ENCODE data around the gene GNG4. TPM values are rescaled to one million over a fixed set of nuclear protein-coding genes. Genes with fewer than 3 reads are reported as not detected.

The GNG4 gene
- total and polyA plus RNA-seq, 10 of the 15 experiments (the other 5 are each of a cell fraction or from before 2014, with no cell fraction given), result 0.03 to 0.15 (median 0.15) TPM; not detected in 7

- ChIA-PET POLR2A (no interaction called here), SMC1A (ENCODE audit: uncharacterized antibody, unreplicated experiment) (no interaction called here), RAD21 (ENCODE audit: unreplicated experiment) (interaction anchor here (0.8 kb wide), 1 partner anchor 19 kb away, joined by 3 read pairs; no protein-coding TSS in a partner anchor), CTCF (no interaction called here)
- intact Hi-C loops (cut with micrococcal nuclease; ENCODE audit: unreplicated experiment), result no loop called here
- H3K4me1 ChIP-seq (ENCODE audit: control insufficient read depth, insufficient read depth, low read length), result no peaks in the 10 kb centered on the region
- H3K9ac ChIP-seq (ENCODE audit: control insufficient read depth, insufficient read depth, low read length), result no peak overlapping the region
- ATAC-seq (no peak), DNase-seq (ENCODE audit: low read depth, low spot score) (no peak), FAIRE-seq (no peak)
- no TSS peak for BruUV-seq (replicated peaks)
- H4K20me1 ChIP-seq (ENCODE audit: control insufficient read depth, insufficient read depth), result no peaks in the 10 kb centered on the region
- TF ChIP-seq SIX5 (IDR thresholded peaks at IDR 0.05; ENCODE audit: low read depth, low read length, severe bottlenecking), result no peak
- no peak for TF ChIP-seq RBBP5 (conservative IDR thresholded peaks at IDR 0.05)
- TF ChIP-seq RCOR1 (conservative IDR thresholded peaks at IDR 0.05; ENCODE audit: low read depth, low read length), result no peak
- TF ChIP-seq MAX (IDR thresholded peaks at IDR 0.05; ENCODE audit: low read depth, low read length), result no peak
- TF ChIP-seq BCL11A (IDR thresholded peaks at IDR 0.05; ENCODE audit: low read depth, low read length), result no peak
- TF ChIP-seq MTA2 (IDR thresholded peaks at IDR 0.05; ENCODE audit: low read depth), result no peak
- no peak for TF ChIP-seq SP1 (IDR thresholded peaks at IDR 0.05; ENCODE audit: low read depth, low read length)
- no peak for TF ChIP-seq ATF2 (IDR thresholded peaks at IDR 0.05; ENCODE audit: low read length)
- TF ChIP-seq PAX8 (IDR thresholded peaks at IDR 0.05), result no peak
- TF ChIP-seq CEBPZ (IDR thresholded peaks at IDR 0.05; ENCODE audit: low read depth, low read length), result no peak
- TF ChIP-seq EED (IDR thresholded peaks at IDR 0.05; ENCODE audit: low read depth), result no peak
- TF ChIP-seq ETV6 (conservative IDR thresholded peaks at IDR 0.05 in 1 of 2, IDR thresholded peaks at IDR 0.05 in 1 of 2; ENCODE audit: borderline replicate concordance in 1 of 2, low read depth in 1 of 2), result no peak
- no peak for TF ChIP-seq ASH2L (IDR thresholded peaks at IDR 0.05; ENCODE audit: borderline replicate concordance, low read depth)
- no peak for TF ChIP-seq SPI1 (IDR thresholded peaks at IDR 0.05; ENCODE audit: borderline replicate concordance, insufficient read depth, low read depth, low read length)
- TF ChIP-seq HDGF (IDR thresholded peaks at IDR 0.05), result no peak
- H2AFZ ChIP-seq (ENCODE audit: control insufficient read depth, low read depth, low read length), result no peak overlapping the region
- H3K79me2 ChIP-seq (ENCODE audit: control insufficient read depth, insufficient read depth, low read length), result no peaks in the 10 kb centered on the region
- H3K9me3 ChIP-seq (replicated peaks; ENCODE audit: control insufficient read depth, insufficient read depth, low read length), result no peaks in the 10 kb centered on the region; the same call in 2 of the 3 replicates
- no peaks in the 10 kb centered on the region for H3K27me3 ChIP-seq (replicated peaks in 1 of 2; ENCODE audit: control insufficient read depth in 2 of 2, insufficient read depth in 2 of 2, low read length in 1 of 2)
- H3K36me3 ChIP-seq (ENCODE audit: control insufficient read depth in 2 of 2, insufficient read depth in 2 of 2, low read length in 1 of 2), result no peaks in the 10 kb centered on the region
- H3K4me2 ChIP-seq (ENCODE audit: control insufficient read depth, insufficient read depth), result no peak overlapping the region
- in situ Hi-C loops (cut with MboI), result no loop called here
- H3K27ac ChIP-seq (ENCODE audit: control insufficient read depth, insufficient read depth), result no peak overlapping the region
- 49% methylated on average over 10 of the region's 10 CpGs for WGBS (ENCODE audit: insufficient coverage, insufficient replicate concordance, low lambda C conversion rate, missing lambda C conversion rate)
- no peak overlapping the region for H3K4me3 ChIP-seq
Observed at GRCh38 chr1:235582130-235582529, 67.5 kb downstream of the GNG4 start.
